Measurements from ENCODE around the gene PIM3.

The PIM3 gene

GRCh38 chr22:49946612-49947295 lies 13.8 kb upstream of the PIM3 start:
- no peaks in the 10 kb centered on the region for H3K36me3 Mint-ChIP-seq
- H3K27ac Mint-ChIP-seq, result peak overlapping the region; percentile 91
- H3K4me3 Mint-ChIP-seq, result no peak overlapping the region
- ATAC-seq, result no peak
- no peaks in the 10 kb centered on the region for H3K27me3 Mint-ChIP-seq
- peaks cover 23% of the 10 kb centered on the region for H3K4me1 Mint-ChIP-seq
- H3K9me3 Mint-ChIP-seq, result no peaks in the 10 kb centered on the region

- Mint-ChIP-seq H3K27ac (no peak overlapping the region), H3K9me3 (no peaks in the 10 kb centered on the region)
Observed at GRCh38 chr22:49947296-49947622, 13.3 kb upstream of the PIM3 start.

GRCh38 chr22:49948116-49948957 lies 12.2 kb upstream of the PIM3 start:
- no peak for ATAC-seq
- H3K9me3 Mint-ChIP-seq, result no peaks in the 10 kb centered on the region
- H3K27ac Mint-ChIP-seq, result peak overlapping the region; percentile 41
- no peak overlapping the region for H3K4me3 Mint-ChIP-seq
- peaks cover 33% of the 10 kb centered on the region for H3K4me1 Mint-ChIP-seq
- H3K27me3 Mint-ChIP-seq, result no peaks in the 10 kb centered on the region
- H3K36me3 Mint-ChIP-seq, result no peaks in the 10 kb centered on the region

More at GRCh38 chr22:49947296-49947622, 13.3 kb upstream of the PIM3 start:
- Mint-ChIP-seq H3K4me1 (peaks cover 27% of the 10 kb centered on the region), H3K36me3 (no peaks in the 10 kb centered on the region), H3K27me3 (no peaks in the 10 kb centered on the region), H3K4me3 (no peak overlapping the region)
- no peak for ATAC-seq

- Mint-ChIP-seq H3K27ac (peak overlapping the region; percentile 90), H3K36me3 (no peaks in the 10 kb centered on the region), H3K27me3 (no peaks in the 10 kb centered on the region), H3K4me1 (peaks cover 28% of the 10 kb centered on the region), H3K4me3 (no peak overlapping the region), H3K9me3 (no peaks in the 10 kb centered on the region)
- no peak for ATAC-seq
Observed at GRCh38 chr22:49948958-49949913, 11.3 kb upstream of the PIM3 start.

GRCh38 chr22:49949914-49950292 lies 10.7 kb upstream of the PIM3 start:
- Mint-ChIP-seq H3K9me3 (no peaks in the 10 kb centered on the region), H3K36me3 (no peaks in the 10 kb centered on the region), H3K4me1 (peaks cover 28% of the 10 kb centered on the region), H3K27me3 (no peaks in the 10 kb centered on the region), H3K4me3 (no peak overlapping the region), H3K27ac (peak overlapping the region; percentile 90)
- ATAC-seq, result no peak

GRCh38 chr22:49950396-49950994 lies 10.1 kb upstream of the PIM3 start:
- Mint-ChIP-seq H3K27me3 (no peaks in the 10 kb centered on the region), H3K36me3 (no peaks in the 10 kb centered on the region), H3K9me3 (no peaks in the 10 kb centered on the region), H3K4me3 (no peak overlapping the region), H3K27ac (peak overlapping the region; percentile 90), H3K4me1 (peaks cover 28% of the 10 kb centered on the region)
- peak; percentile 25 for ATAC-seq

- no peaks in the 10 kb centered on the region for H3K36me3 Mint-ChIP-seq
Observed at GRCh38 chr22:49951000-49951677, 9.4 kb upstream of the PIM3 start.

GRCh38 chr22:49951678-49951985 lies 8.9 kb upstream of the PIM3 start:
- no peak for ATAC-seq
- no peaks in the 10 kb centered on the region for H3K9me3 Mint-ChIP-seq

More at GRCh38 chr22:49951000-49951677, 9.4 kb upstream of the PIM3 start:
- peak; percentile 67 for ATAC-seq
- no peaks in the 10 kb centered on the region for H3K9me3 Mint-ChIP-seq
- peaks cover 28% of the 10 kb centered on the region for H3K4me1 Mint-ChIP-seq
- peak overlapping the region; percentile 90 for H3K27ac Mint-ChIP-seq
- no peaks in the 10 kb centered on the region for H3K27me3 Mint-ChIP-seq
- no peak overlapping the region for H3K4me3 Mint-ChIP-seq

GRCh38 chr22:49951986-49952896 lies 8.3 kb upstream of the PIM3 start:
- H3K9me3 Mint-ChIP-seq, result no peaks in the 10 kb centered on the region

More at GRCh38 chr22:49951678-49951985, 8.9 kb upstream of the PIM3 start:
- H3K36me3 Mint-ChIP-seq, result no peaks in the 10 kb centered on the region
- no peaks in the 10 kb centered on the region for H3K27me3 Mint-ChIP-seq
- peak overlapping the region; percentile 90 for H3K27ac Mint-ChIP-seq
- no peak overlapping the region for H3K4me3 Mint-ChIP-seq
- peaks cover 28% of the 10 kb centered on the region for H3K4me1 Mint-ChIP-seq

GRCh38 chr22:49953027-49953679 lies 7.4 kb upstream of the PIM3 start:
- no peaks in the 10 kb centered on the region for H3K36me3 Mint-ChIP-seq
- ATAC-seq, result no peak
- no peak overlapping the region for H3K4me3 Mint-ChIP-seq
- peak overlapping the region; percentile 24 for H3K27ac Mint-ChIP-seq
- H3K9me3 Mint-ChIP-seq, result no peaks in the 10 kb centered on the region
- no peaks in the 10 kb centered on the region for H3K27me3 Mint-ChIP-seq
- H3K4me1 Mint-ChIP-seq, result peaks cover 28% of the 10 kb centered on the region

More at GRCh38 chr22:49951986-49952896, 8.3 kb upstream of the PIM3 start:
- Mint-ChIP-seq H3K27ac (no peak overlapping the region), H3K36me3 (no peaks in the 10 kb centered on the region), H3K4me1 (peaks cover 28% of the 10 kb centered on the region), H3K27me3 (no peaks in the 10 kb centered on the region), H3K4me3 (no peak overlapping the region)
- no peak for ATAC-seq

- H3K4me3 Mint-ChIP-seq, result no peak overlapping the region
- no peaks in the 10 kb centered on the region for H3K27me3 Mint-ChIP-seq
- no peak for ATAC-seq
- peak overlapping the region; percentile 24 for H3K27ac Mint-ChIP-seq
- H3K36me3 Mint-ChIP-seq, result no peaks in the 10 kb centered on the region
- H3K9me3 Mint-ChIP-seq, result no peaks in the 10 kb centered on the region
- H3K4me1 Mint-ChIP-seq, result peaks cover 30% of the 10 kb centered on the region
Observed at GRCh38 chr22:49953680-49954344, 6.8 kb upstream of the PIM3 start.

GRCh38 chr22:49954354-49954753 lies 6.2 kb upstream of the PIM3 start:
- H3K36me3 Mint-ChIP-seq, result no peaks in the 10 kb centered on the region
- peak overlapping the region; percentile 77 for H3K27ac Mint-ChIP-seq
- ATAC-seq, result no peak
- no peak overlapping the region for H3K4me3 Mint-ChIP-seq
- no peaks in the 10 kb centered on the region for H3K9me3 Mint-ChIP-seq
- peaks cover 36% of the 10 kb centered on the region for H3K4me1 Mint-ChIP-seq
- H3K27me3 Mint-ChIP-seq, result no peaks in the 10 kb centered on the region
